GM08714 (cell line): Measurements from ENCODE around the gene MAP7D2.
A peak's percentile ranks its signal among the peaks of the same experiment; 100 is the strongest.

Source experiments
- H3K4me3 ChIP-seq: fragments of 200-500 bp; sonication (Bioruptor generic); 2 replicates; pipeline ENCODE4 v1.5.1; 2014; ENCODE audit warnings: mild to moderate bottlenecking, low read length, inconsistent platforms
- ZNF274 ChIP-seq: IDR thresholded peaks from 2 replicates; pipeline ENCODE4 v1.6.1; 2012; ENCODE audit warnings: mild to moderate bottlenecking, low read depth, low read length

Gene MAP7D2

DNA sequence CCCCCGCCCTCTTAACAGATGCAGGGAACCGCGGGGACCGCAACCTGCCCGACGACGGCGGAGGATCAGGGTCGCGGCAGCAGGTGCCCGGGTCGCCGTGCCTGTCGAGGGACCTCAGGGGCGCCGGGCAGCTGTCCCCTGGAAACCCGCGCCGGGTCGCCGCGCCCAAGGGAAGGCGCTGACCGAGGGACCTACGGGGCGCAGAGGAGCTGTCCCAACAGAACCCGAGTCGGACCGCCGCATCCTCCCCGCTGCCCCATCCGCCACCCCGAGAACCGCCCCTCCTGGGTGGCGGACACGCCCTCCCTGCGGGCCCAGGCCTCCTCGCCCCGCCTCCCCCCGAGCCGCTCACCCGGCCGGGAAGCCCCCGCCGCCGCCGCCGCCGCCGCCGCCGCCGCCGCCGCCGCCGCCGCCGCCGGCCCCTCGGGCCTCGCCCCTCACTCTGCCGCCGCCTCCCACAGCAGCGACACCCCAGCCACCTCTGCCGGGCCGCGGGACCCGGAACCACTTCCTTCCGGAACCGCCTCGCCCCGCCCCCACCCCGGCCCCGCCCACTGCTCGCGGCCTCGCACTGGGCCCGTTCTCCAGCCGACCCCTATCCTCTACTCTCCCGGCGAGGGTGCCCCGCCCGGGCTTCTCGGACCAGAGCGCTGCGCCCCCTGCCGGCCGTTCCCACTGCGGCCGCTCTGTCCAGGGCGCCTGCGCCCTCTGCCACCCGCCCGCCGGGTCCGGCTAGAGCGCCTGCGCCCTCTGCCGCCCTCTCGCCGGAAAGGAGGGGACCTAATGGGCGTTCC is 126.0 kb downstream of the MAP7D2 start, which contains the start of gene BCLAF3:
Gene BCLAF3 (minus strand): TSS at position 506 of the 794 bp plus-strand sequence. CDS start 20,797 bp downstream, outside the sequence.
- H3K4me3 ChIP-seq = peak within 1 kb of the TSS; percentile 96
- no peak for TF ChIP-seq ZNF274

DNA sequence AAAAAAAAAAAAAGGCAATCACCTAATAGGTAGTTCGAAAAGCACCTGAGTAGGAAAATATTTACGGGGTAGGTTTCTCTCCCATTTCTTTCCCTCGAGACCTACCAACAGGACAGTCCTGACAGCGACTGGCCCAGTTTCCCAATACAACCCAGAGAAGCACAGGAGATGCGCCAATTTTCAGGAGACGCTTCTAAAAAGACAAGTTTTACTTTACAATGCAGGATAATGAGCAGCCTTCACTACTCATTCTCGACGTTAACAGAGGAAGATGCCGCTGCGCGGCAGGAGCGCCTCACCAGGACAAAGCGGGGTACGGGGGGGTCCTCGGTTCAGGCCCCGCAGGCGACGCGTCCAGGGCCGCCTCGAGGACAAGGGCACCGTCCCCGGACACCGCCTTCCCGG is 126.6 kb downstream of the MAP7D2 start:
- no peak for TF ChIP-seq ZNF274
- H3K4me3 ChIP-seq = peak overlapping the region; percentile 96

DNA sequence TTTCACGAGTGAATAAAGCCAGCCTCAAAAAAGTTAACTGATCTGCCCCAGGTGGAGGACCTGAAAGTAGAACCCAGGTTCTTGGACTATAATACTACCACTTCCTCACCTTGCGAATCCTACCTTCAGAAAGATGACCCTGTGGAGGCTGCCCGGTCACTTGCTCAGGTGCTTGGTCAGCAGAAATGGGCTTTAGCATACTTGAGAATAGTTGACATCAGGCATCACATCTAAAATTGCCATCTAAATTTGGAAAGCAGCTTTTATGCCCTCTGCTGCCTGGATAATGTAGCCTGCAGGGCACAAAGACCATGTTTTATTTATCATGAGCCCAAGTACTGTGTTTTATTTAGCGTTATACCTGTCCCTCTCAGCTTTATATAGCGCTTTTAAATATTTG is 128.9 kb downstream of the MAP7D2 start:
- TF ChIP-seq ZNF274 = no peak
- no peak overlapping the region for H3K4me3 ChIP-seq

DNA sequence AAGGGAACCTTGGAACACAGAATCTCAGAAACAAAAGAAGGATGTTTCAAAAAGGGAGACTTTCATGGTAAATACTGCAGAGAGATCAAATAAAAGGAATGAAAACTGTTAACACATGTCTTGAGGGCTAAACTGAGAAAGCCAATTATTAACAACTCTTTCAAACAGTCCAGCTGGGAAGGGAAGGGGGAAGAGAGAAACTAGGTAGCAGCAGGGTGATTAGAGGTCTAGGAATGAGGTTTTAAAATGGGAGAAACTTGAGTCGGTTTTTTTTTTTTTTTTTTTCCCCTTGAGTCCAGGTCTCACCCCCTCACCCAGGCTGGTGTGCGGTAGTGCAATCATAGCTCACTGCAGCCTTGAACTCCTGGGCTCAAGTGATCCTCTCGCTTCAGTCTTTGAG is 130.2 kb downstream of the MAP7D2 start:
- no peak overlapping the region for H3K4me3 ChIP-seq
- TF ChIP-seq ZNF274 = no peak

DNA sequence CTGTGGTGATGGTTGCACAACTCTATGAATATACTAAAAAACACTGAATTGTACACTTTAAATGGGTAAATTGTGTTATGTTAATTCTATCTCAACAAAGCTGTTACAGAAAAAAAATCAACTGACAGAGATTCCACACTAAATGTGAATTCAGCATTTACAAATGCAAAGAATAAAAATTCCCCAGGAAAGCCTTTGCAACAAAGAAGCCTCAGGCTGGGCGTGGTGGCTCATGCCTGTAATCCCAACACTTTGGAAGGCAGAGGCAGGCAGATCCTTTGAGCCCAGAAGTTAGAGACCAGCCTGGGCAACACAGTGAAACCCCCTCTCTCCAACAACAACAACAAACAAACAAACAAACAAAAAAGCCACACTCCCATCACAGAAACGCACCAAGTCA is 134.8 kb downstream of the MAP7D2 start:
- no peak overlapping the region for H3K4me3 ChIP-seq
- TF ChIP-seq ZNF274 = no peak

DNA sequence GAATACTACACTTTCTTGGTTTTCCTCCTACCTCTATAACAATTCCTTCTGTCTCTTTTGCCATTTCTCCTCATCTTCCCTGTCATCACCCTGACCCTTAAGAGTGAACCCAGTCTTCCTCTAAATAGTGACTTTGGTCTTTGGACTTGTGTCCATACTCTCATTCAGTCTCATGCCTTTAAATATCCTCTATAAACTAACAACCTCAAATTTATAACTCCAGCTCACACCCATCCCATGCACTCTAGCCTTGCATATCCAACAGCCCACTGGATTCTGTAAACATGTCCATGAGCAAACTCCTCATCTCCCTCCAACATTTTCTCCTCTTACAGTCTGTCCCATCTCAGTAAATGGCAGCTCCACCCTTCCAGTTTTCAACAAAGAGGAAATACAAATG is 140.9 kb downstream of the MAP7D2 start:
- no peak for TF ChIP-seq ZNF274
- H3K4me3 ChIP-seq = no peak overlapping the region

DNA sequence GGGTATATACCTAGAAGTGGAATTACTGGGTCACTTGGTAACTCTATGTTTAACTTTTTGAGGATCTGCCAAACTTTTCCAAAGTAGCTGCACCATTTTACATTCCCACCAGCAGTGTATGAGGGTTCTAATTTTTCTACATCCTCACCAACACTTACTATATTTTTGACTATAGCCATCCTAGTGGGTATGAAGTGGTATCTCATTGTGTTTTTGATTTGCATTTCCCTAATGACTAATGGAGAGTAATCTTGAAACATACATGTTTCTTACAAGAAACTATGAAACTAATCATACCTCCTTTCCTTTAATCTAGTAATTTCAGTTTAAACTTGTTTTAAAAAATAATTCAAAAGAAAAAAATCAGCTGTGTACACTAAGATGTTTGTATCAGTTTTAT is 143.7 kb downstream of the MAP7D2 start:
- no peak overlapping the region for H3K4me3 ChIP-seq
- TF ChIP-seq ZNF274 = no peak

DNA sequence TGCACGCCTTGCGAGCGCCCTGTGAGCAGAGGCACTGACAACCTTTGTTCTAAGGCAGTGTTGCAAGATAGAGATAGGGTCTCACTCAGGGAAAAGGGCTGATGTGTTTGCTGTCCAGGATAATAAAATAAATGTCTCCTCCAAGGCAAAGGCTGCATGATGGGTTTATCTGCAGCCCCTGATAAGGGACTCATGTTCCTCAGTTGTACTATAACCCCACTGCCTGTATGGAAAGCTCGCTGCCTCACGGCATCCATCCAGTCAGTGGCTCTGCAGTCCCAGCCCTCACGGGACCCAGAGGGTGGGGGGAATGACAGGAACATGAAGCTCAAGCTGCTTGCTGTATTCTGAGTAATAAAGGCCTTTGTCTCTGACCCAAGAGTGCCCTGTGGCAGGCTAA is 148.4 kb downstream of the MAP7D2 start:
- no peak for TF ChIP-seq ZNF274
- no peak overlapping the region for H3K4me3 ChIP-seq

DNA sequence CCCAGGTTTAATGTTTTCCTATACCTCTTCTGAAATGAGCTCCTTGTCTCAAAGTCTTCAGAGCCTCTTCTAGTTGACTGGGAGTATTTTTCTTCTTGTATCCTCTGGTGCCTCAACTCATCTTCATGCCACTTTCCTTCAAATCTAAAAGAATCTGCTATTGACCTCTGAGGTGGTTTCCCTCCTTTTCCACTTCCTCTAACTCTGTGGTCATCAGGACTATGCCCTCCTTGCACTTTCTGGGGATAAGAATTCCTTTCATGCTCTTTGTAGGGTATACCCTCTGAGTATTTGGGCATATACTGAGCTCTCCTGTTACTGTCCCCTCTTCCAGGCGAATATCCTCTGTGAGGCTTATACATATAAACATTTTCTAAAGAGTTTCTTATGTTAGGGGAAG is 150.7 kb downstream of the MAP7D2 start:
- H3K4me3 ChIP-seq = no peak overlapping the region
- TF ChIP-seq ZNF274 = no peak

DNA sequence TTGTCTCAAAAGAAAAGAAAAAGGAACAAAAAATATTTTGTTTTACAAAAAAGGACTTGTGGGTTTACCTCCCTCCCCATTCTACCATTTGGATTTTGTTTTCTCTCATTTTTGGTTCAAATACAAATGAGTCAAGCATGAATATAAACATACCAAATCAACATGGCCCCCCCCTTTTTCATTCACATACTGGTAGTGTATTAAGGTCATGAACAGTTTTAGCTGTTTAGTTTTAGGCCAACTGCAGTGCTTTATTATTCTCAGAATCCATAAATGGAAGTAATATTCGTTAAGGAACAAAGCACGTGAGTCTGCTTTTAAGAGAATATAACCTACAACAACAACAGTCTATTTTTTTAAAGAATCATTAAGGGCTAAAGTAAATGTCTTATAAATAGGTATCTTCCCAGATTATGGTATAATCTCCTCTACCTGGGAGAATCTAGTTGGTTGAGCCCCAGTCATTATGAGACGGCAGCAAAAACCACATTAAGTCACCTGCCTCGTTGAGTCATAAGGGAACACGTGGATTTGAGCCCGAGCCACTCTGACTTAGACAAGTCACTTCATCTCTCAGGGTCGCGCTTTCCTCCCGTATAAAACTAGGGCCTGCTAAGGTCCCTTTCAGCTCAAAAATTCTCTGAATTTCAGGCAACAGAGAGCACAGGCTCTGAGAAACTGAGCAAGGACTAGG is 152.5 kb downstream of the MAP7D2 start:
- TF ChIP-seq ZNF274 = no peak
- H3K4me3 ChIP-seq = no peak overlapping the region

DNA sequence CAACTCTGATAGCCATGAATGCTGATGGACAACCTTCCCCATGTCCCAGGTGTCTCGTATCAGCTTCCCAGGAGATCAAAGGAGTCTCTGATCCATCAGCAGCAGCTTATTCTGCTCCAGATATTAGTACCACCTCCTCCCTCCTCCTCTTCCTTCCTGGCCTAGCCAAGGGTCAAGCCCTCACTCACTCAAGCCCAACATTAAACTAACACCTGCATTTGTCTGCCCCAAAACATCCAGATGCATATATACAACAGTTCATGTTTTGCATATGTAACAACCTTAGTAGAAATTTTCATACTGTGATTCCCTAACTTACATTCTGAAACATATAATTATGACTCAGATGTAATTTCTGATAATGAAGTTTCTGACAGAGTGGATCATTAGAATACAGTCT is 155.8 kb downstream of the MAP7D2 start:
- no peak overlapping the region for H3K4me3 ChIP-seq
- TF ChIP-seq ZNF274 = no peak

DNA sequence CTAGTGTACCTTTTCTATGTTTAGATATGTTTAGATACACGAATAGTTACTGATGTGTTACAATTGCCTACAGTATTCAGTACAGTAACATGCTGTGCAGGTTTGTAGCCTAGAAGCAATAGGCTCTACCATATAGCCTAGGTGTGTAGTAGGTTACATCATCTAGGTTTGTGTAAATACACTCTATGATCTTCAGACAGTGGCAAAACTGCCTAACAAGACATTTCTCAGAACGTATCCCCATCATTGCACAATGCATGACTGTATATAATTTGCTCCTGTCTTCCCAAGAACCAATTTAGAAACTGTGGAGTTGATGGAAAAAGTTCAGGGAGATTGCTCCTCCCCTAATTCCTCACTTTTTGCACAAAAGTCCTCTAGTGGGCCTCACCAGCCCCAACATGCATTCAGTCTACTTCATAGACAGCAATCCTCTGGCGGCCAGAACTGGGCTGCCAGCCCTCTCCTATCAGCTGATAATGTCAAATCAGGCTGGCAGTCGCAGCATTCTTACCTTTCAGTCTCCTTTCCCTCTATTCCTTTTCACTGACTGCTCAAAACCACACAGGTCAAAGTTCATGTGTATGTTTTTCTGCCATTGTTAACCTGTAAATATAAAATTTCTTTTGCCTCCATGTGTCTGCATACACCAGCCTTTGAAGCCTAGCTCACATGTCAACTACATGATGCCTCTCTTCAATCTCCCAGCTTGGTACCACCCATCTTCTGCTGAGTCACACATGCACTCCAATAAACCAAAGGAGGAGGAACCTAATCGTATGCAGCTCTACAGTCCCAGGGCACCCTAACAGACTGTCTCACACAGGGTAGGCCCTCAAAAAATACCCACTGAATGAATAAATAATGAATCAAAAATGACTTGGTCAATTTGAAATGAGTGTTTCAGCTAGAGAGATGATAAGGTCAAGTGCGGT is 157.9 kb downstream of the MAP7D2 start:
- no peak overlapping the region for H3K4me3 ChIP-seq
- no peak for TF ChIP-seq ZNF274

DNA sequence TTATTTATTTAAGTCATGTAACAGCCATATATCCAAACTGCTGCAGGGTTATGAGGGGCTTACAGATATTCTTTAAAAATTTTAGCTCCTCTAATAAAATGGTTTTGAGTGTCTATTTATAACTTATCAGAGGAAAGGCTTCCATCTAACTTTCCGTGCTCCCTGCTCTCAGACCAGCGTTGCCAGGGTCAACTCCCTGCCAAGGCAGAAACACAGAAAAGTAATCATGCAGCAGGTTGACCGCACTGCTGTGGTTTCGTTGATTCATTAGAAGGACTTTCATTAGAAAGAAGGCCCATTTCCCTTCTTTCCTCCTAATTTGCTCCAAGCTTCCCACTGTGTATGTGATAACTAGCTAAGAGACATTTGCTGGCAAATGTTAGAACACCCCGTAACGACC is 159.8 kb downstream of the MAP7D2 start:
- TF ChIP-seq ZNF274 = no peak

More for the DNA sequence above, 159.8 kb downstream of the MAP7D2 start:
- no peak overlapping the region for H3K4me3 ChIP-seq
